GM18499 (cell line): ENCODE measurements around the gene ZNF154.

Source experiments
- ATAC-seq: cut with Tn5 transposase; IDR thresholded peaks from one replicate; pipeline ENCODE4 v1.9.1; 2021; ENCODE audit warnings: moderate number of reproducible peaks; ENCODE audit not compliant: insufficient read depth, unreplicated experiment

Gene ZNF154

DNA sequence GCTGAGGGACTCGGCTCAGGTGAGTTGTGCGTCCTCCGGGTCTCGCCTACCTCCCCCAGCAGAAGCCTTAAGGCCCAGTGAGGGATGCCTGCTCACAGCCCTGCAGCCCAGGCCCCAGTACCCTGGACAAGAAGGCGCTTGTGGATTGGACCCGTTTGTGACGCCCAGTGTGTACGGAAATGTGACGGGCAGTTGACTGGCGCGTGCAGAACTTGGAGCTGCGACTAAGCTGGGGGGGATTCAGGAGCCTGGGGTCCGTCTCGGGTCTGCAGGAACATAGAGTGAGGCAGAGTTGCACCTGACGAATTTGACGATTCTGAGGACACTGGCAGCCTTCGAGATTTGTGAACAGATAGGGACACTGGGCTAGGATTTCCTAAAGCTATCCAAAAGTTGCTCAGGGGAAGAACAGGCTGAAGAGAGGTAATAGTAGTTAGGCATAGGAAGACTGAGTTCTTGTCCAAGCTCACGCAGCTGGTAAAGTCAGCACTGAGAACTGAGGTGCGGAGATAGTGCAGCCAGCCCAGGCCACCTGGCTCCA is 26.7 kb downstream of the ZNF154 start:
- ATAC-seq = no peak

- no peak for ATAC-seq
These were observed 33.1 kb downstream of the ZNF154 start for GRCh38 chr19:57675881-57676280.

GRCh38 chr19:57672466-57672865 is 36.5 kb downstream of the ZNF154 start:
- ATAC-seq = no peak

- ATAC-seq = no peak
These were observed 37.7 kb downstream of the ZNF154 start for GRCh38 chr19:57671124-57671895.

GRCh38 chr19:57668635-57669034 is 40.4 kb downstream of the ZNF154 start, which contains the start of gene ZSCAN4:
TSS of gene ZSCAN4 (plus strand) at chr19:57668935. CDS start at chr19:57676146, 7,211 bp downstream.
- ATAC-seq = no peak

DNA sequence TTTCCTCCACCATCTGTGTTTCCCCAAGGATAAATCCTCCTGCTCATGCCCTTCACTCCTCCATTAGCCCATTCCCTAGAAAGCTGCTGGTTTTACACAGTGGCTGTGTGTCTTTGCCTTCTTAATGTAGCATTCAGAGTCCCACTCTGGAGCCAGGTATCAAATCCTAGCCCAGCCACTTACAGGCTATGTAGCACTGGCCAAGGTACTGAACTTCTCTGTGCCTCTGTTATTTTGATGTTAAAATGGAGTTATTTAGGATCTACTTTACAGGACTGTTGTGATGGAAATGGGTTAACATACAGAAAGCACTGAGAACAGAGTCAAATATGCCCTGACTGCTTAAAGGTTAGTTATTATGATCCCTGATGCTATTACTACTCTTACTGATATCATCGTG is 41.8 kb downstream of the ZNF154 start:
- ATAC-seq = no peak

- no peak for ATAC-seq
These were observed 43.7 kb downstream of the ZNF154 start for GRCh38 chr19:57665261-57665806.

GRCh38 chr19:57664269-57665127 is 44.5 kb downstream of the ZNF154 start:
- ATAC-seq = no peak

- ATAC-seq = no peak
These were observed 52.7 kb downstream of the ZNF154 start for GRCh38 chr19:57656346-57656745.

- ATAC-seq = no peak
These were observed 53.6 kb downstream of the ZNF154 start for GRCh38 chr19:57655443-57655842.

- no peak for ATAC-seq
These were observed 55.3 kb downstream of the ZNF154 start for GRCh38 chr19:57653689-57654088.

GRCh38 chr19:57651654-57651996 is 57.4 kb downstream of the ZNF154 start:
- no peak for ATAC-seq

DNA sequence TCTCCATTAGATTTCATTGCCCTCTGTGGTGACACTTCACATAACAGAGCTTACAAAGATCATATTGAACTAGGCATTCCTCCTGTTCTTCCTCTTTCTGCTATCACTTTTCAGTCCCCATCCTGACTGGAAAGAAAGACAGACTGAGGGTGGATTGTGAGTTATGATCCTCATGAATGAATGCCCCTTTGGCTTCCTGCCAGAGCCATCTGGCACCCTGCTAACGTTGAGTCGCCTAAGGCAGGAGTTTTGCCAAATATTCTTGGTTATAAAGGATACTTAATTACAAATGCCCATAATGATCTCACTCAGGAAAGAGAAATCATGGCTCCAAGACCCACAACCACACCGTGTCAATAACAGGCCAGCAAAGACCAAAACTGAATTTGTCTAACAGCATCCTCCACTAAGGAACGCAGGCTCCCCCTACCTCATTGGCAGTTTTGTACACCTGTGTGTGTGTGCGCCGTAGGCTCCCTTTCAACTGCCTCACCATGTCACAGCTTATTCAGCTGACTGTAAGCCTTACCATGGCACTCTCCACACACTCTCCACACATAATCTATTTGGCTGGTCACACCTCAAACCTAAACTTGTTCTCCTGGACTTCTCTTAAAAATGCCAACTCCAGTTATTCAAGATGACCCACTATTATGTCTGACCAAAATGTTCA is 60.5 kb downstream of the ZNF154 start:
- ATAC-seq = no peak
